Globus pallidus (tissue), 1 donor: ENCODE measurements around the gene IGFL1.
"Not testable (repeated sequence)": the region's sequence is repeated elsewhere in the genome, so short reads cannot be mapped to it uniquely, and the experiment has no call there.

ENCODE experiments used
- DNase-seq: peaks from one replicate; pipeline ENCODE4 v3.0.0-alpha.2; 2015; ENCODE audit warnings: low spot score

IGFL1 gene

DNA sequence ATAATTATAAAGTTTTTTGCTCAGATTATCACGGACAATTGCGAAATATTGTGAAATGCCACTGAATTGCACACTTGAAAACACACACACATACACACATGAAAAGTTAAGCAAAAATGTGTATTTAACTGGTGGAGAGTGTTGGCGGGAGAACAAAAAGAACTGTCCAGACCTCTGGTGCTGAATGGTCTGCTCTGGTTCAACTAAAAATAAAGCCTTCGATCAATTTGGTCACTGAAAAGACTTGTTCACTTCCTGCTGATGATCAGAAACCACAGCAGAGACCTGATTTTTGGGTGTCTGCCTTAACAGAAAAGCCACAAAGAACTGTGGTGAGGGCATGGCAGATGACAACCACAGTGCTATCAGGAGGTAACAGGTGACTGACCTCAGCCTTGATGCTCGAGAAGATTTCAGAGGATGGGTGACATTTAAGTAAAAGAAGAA lies 4.0 kb upstream of the IGFL1 start:
- no peak for DNase-seq

DNA sequence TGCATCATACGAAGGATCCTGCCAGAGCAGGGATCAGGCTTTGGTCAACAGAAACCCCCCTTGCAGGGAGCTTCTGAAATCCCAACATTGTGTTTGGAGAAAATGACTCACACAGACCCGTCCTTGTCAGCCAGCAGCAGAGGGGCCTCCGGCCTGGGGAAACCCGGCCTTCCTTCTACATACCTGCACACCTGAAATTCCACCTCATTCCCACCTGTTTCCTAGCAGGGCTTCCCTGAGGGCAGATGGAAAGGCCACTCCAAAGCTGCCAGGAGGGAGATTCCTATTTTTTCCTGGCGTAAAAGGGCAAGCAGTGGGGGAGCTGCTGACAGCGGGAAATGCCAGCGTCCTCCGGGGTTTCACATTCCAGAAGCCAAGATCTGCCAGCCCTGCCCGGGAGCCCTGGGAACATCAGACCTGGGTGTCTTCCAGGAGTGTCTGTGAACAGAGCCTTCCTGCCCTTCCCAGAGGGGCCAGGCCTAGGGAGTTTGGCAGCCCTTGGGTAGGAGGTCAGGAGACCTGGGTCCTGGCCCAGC lies 3.0 kb upstream of the IGFL1 start:
- DNase-seq: no peak

DNA sequence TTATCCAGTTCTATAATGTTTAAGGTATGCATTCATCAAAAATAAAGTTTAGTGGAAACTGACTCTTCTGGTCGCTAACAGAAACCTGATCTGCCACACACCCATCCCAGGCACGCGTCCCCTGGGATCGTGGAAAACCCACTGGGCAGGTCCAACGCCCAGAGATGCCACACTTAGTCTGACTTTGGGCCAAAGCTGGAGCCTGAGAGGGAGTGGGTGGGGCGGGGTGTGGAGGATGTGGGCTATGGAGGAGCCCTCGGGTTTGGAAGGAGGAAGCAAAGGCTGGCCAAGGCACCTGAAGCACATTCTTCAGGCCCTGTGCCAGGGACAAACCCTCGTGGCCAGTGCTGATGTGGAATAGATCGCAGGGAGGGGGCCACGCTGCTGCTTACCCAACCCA lies 2.5 kb downstream of the IGFL1 start:
- DNase-seq: no peak

DNA sequence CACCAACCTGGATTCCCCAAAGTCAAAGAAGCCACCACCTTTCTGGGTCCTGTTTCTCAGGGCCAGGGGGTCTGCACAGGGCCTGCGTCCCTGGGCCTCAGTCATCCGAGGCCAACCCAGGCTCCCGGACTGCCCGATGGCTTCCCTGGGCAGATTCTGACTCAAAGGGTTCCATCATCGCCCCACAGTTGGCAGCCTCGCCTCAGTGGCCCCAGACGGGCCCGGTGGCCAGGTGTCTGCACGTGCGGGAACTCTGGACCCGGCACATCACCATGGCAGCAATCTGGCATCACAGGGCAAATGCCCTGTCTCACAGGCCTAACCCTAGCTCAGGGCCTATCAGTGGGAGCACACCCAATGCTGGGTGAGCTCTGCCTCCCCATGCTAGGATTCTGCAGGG lies 2.9 kb downstream of the IGFL1 start:
- DNase-seq: no peak

DNA sequence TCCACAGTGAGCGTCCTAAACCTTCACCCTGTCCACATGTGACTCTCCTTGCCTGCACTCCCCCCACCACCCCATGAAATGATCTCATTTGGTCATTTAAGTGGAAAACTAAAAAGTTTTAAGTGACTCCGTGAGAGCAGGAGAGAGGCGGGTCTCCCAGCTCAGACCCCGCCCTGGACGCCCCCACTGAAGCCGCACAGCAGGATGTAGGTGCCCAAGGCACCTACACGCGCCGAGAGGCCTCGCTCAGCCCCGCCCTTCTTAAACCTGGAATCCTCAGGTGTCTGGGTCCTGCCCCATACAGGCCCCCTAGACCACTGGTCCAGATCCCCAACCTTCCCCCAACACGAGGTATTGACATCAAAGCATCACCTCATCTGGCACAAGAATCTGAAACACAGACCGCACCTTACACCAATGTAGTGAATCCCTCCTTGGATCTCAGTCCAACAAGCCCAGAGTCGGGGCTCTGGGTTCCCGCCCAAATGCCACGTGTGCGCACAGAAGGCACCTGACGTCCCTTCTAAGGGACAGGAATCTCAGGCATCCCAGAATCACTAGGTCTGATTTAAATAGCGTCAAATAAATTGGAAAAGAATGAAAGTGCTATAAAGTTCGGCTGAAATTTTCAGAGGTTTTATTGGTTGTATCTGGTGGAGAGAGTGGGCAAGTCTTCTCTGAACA lies 3.5 kb downstream of the IGFL1 start:
- DNase-seq: no peak

DNA sequence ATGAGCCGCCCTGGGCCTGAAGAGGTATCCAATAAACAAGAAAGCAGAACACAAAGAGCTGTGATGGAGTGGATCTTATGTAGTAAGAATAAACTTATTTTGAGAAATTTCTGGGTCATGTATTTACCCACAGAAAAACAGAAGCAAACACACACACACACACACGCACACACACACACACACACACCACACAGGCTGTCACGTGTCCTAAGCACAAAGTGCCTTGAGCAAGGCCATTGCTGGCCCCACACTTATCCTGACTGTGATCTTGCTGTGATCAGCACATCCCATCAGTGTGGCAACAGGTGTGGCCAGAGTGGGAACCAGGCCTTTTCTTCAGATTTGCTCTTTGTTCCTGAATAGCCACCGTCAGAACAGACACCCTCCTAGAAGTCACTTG lies 4.3 kb downstream of the IGFL1 start:
- DNase-seq: not testable (repeated sequence)

DNA sequence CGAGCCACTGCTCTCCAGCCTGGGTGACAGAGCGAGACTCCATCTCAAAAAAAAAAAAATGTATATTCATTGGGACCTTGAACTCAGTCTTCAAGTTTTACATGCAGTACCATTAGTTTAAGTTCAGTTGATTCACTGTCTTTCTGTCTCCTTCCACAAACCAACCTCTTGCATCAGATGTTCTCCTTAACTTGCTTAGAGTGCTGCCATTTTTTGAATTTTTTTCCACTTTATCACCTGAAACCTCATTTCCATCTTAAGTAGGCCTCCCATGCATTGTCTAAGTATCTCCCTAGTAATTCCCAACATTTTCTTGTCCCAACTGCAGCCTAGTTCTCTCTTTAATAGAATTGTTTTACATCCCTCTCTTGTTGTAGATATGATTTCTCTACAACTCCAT lies 8.6 kb downstream of the IGFL1 start:
- not testable (repeated sequence) for DNase-seq

DNA sequence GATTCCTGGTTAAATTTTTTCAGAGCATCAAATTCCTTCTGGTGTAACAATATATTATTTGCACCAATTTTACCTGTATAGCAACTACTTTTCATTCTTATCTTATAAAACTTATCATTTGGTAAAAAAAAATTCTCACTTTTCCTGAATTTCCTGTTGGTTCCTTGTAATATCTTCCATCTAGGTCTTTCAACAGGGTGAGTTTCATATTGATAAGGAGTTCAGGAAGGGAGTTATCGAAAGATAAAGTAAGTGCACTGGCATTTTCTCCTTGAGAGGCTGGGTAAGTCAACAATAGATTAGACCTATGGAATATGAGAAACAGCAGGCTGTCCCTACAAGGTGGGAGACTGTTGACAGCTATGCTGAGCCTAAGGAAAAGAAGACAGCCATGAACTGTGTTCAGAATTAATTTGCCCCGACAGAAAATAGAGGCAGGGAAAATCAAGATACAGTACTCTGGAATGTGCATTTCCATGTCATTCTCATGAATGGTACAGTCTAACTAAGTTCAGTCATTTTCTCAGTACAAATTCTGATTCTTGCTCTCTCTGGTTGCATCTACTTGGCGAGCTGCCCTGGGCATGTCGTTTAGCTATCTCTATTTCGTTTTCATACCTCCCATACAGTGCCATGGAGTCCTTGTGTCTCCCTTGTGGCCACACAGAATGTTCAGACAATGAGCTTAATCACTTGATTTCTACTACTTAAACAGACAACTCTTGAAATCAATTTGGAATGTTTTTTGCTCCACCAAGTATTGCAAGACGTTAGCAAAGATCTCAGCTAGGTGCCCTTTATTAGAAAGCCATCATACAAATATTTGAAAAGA lies 9.9 kb downstream of the IGFL1 start:
- DNase-seq: no peak

DNA sequence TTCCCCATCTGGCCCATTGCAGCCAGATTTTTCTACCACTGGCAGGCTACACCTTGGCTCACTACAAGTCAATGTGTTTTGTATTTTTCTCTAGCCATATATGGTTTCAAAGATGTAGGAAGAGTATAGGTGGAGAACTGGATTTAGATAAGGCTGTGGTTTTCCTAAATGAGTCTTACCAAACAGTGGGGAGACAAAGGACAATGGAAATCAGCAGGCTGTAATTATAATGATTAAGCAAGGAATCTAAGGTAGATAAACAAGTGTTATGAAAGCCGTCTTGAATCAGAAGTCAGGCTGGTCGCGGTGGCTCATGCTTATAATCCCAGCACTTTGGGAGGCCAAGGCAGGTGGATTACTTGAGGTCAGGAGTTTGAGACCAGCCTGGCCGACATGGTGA lies 11.2 kb downstream of the IGFL1 start:
- DNase-seq: no peak

DNA sequence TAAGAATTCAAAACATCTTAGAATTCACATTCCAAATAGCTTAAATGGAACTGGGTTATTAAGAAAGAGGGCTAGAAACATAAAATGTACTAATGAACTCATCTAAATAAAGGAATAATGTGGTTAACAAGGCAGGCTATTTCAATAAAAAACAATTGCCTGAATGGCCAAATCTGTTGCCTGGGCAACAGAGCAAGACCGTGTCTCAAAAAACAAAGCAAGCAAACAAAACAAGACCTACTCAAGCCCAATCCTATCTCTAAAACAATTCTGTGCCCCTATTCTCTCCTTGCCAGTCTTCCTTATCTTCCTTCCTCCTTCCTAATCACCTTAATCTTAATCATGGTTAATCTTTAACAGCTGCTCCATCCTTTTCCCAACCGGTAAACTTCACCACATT lies 12.1 kb downstream of the IGFL1 start:
- no peak for DNase-seq

DNA sequence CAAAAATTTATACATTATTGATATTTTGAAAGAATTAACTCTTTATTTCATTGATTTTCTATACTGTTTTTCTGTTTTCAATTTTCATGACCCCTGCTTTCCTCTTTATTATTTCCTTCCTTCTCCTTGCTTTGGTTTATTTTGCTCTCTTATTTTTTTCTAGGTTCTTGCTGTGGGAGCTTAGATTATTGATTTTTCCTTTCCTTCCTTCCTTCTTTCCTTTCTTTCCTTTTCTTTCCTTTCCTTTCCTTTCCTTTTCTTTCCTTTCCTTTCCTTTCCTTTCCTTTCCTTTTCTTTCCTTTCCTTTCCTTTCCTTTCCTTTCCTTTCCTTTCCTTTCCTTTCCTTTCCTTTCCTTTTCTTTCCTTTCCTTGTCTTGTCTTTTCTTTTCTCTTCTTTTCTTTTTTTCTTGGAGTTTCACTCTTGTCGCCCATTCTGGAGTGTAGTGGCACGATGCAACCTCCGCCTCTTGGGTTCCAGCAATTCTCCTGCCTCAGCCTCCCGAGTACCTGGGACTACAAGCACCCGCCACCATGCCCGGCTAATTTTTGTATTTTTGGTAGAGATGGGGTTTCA lies 13.6 kb downstream of the IGFL1 start:
- DNase-seq: not testable (repeated sequence)

DNA sequence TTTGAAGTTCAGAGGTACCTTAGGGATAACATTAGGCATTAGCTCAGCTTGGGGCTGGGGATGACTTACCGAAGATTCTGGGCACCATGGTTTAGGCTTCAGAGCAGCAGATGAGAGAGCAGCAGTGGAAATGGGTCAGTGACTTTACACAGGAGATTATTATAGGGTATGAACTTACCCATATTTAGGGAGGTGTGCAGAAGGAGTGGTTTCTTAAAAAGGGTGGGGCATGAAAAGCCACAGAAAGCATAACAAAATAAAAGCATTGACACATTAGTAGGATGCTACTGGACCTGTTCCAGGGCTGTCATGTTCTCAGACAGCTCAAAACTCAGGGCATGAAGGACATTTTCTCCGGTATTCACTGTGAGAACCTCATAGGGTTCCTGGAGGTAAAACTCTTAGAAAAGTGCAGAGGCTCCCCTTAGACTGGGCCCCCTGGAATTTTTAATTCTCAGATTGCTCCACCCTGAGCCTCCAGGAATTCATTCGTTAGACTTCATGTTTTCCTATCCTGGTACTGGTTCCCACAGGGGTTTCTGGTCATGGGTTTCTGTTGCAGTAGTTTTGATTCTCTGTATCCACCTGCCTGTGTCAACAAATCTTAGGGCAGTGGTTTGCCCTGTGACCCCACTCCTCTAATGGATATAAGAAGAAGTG lies 20.7 kb downstream of the IGFL1 start:
- no peak for DNase-seq

DNA sequence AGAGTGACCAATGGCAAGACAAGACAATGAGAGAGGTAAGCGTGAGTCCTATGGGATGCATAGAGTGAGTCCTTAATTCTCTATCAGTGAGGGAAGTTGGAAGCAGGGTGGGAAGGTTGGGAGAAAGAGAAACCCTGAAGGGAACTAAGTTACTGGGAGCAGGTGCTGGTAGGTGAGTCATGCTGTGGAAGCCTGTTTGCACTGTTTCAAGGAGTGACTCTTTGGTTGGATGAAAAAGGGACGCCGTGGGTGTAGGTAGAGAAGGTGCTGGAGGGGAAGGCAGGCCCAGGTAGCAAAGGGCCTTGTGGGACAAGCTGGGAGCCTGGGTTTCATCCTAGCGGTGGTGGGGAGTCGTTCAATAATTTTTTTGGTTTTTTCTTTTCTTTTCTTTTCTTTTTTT lies 21.9 kb downstream of the IGFL1 start:
- no peak for DNase-seq

DNA sequence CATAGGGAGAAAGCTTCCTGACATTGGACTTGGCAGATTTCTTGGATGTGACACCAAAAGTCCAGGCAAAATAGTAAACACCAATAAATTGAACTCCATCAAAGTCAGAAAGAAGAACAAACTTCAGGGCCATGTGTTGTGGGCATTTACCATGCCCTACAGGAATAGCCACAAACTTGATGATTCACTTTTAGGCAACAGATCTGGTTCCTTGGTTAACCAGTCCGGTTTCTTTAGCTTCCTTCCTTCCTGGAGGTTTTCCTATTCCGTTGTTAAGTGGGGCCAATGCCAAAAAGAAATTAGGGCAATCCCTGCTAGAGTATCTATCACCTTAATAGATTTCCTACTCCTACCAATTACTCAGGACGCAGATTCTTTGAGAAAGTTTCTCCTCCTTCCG lies 25.2 kb downstream of the IGFL1 start:
- DNase-seq: no peak

DNA sequence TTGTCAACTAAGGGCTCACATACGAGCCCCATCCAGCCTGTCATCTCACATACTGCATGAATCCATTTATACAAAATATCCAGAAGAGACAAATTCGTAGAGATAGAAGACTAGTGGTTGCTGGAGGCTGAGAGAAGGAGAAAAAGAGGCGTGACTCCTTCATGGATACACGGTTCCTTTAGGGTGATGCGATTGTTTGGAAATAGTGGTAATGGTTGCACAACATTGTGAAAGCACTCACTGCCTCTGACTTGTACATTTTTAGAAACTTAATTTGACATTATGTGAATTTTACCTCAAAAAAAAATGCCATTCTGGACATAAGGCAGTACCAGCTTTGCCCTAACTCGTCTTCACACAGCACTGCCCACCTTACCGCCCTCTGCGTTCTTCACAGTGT lies 27.3 kb downstream of the IGFL1 start:
- DNase-seq: no peak

DNA sequence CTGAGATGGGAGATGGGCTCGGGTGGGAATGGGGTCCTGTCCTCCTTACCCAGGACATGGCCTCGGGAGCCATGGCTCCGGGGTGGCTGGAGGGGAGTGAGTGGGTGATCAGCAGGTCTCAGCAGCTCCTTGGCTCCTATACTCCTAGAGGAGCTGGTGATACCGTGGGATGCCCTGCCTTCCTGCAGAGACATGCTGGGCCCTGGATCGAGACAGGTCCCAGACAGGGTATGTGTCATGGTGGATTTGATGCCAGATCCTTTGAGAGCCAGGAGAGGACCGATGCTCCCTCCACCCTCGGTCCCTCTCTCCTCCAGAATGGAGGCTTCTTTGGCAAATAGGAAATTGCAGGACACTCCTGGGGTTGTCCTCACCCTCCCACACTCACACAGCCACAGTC lies 32.0 kb downstream of the IGFL1 start:
- not testable (repeated sequence) for DNase-seq

DNA sequence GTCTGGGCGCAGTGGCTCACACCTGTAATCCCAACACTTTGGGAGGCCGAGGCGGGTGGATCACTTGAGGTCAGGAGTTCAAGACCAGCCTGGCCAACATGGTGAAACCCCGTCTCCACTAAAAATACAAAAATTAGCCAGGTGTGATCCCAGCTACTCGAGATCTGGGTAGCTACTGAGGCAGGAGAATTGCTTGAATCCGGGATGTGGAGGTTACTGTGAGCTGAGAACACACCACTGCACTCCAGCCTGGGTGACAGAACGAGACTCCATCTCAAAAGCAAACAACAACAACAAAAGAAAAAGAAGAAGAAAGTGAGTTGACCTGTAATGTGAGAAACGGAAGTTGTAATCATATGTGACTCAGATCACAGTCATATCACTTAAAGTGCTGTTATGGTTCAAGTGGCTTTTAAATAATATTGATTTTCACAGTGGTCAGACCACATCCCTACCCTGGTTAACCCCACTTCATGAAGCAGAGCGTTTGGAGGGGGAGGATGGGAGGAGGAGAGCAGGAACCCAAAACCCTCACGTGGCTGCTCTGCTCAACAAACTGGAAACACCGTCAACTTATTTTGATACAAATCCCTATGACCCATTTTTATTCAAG lies 33.2 kb downstream of the IGFL1 start:
- not testable (repeated sequence) for DNase-seq

DNA sequence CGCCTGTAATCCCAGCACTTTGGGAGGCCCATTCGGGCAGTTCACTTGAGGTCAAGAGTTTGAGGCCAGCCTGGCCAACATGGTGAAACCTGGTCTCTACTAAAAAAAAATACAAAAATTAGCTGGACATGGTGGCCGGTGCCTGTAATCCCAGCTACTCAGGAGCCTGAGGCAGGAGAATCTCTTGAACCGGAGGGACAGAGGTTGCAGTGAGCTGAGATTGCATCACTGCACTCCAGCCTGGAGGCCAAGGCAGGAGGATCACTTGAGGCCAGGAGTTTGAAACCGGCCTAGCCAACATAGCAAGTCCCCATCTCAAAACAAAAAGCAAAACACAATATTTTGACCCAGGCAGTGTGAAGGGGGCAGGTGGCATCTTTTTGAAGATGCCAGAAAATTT lies 35.3 kb downstream of the IGFL1 start:
- DNase-seq: peak; percentile 1

DNA sequence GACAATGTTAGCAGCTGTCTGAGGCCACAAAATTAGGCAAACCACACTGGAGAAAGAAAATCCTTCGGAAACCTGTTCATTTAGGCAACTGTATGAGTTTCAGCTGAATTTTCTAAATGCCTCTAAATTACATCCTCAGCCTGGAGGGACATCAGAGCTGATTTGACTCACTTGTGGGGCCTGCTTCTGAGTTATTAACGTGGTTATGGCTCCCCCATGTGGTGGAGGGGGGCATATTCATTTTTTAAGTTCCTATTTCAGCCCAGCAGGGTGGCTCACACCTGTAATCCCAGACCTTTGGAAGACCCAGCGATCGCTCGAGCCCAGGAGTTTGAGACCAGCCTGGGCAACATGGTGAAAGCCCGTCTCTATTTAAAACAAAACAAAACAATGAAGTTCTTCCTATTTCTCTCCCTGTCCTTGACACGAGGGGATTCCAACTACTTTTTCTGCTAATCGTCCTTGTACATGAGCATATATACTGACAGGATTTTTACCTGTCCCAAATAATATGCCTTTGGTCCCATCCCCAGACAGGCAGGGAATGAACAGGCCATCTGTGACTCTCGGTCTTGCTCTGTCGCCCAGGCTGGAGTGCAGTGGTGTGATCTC lies 35.8 kb downstream of the IGFL1 start:
- DNase-seq: peak; percentile 84

DNA sequence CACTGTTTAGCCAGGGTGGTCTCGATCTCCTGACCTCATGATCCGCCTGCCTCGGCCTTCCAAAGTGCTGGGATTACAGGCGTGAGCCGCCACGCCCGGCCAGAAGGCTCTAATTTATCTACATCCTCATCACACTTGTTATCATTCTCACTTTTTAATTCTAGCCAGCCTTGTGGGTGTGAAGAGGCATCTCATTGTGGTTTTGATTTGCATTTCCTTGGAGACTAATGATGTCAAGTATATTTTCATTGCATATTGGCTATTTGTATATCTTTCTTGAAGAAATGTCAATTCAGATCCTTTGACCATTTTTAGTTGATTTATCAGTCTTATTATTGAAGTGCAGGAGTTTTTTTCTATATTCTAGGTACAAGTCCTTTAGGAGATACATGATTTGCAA lies 39.6 kb downstream of the IGFL1 start:
- no peak for DNase-seq

DNA sequence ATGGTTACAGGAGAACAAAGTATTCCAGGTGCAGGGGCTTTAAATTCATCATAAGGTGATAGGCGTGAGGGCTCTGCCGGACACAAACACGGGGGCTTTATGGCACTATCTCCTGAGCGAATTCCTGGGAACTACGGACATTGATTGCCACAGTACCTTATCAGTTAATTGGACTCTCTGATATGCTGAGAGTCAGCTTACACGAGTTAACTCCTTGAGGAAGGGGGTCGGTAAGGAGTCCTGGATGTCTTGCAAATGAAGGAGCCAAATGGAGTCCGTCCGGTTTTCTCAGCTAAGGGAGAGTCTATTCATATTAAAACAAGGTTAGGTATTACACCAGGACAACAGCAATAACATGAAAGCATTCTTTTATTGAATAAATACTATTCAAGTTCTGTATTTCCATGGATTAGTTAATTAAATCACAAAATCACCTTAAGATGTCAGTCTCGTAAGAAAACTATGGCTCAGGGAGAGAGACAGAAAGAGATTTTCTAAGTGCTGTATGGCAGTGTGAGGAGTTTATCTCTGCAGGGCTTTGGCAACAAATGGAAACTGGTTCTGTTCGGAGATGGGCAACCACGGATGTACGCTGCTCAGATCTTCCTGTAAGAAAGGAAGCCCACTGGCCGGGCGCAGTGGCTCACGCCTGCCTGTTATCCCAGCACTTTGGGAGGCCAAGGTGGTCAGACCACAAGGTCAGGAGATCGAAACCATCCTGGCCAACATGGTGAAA lies 41.1 kb downstream of the IGFL1 start:
- DNase-seq: no peak
